Kidney glomerular epithelial cell (primary cell): Measurements from ENCODE around the gene ITSN1.
"Not testable (repeated sequence)": the region's sequence is repeated elsewhere in the genome, so short reads cannot be mapped to it uniquely, and the experiment has no call there.

Experiments
- DNase-seq: peaks from one replicate; lab custom pipeline; 2025; lab: John Stamatoyannopoulos, UW

Gene ITSN1

DNA sequence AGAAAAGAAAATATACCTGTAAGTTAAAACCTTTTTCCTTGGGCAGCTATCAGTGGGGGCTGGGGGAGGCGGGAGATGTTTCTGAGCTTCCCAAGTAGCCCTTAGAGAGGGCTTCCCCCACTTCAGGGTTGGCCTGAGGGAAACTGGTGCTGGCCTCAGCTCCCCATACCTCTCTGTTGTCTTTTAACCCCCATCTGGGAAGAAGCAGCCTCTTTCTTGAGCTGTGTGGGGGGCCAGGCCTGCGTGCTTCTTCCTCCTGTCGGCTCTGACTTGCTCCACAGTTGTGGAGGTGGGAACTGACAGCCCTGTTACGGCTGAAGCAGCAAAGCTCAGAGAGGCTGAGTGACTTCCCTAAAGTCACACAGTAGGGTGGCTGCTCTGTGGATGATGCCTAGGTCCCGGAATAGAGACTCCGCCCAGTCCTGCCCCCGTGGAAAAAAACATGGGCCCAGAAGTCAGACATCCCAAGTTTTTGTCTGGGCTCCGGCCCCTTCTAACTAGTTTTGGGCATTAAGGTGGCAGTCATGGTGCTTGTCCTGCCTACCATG lies 218.1 kb downstream of the ITSN1 start:
- no peak for DNase-seq

- no peak for DNase-seq
These were observed 218.8 kb downstream of the ITSN1 start for GRCh38 chr21:33861125-33861524.

- DNase-seq, result not testable (repeated sequence)
These were observed 220.9 kb downstream of the ITSN1 start for GRCh38 chr21:33863191-33863590.

DNA sequence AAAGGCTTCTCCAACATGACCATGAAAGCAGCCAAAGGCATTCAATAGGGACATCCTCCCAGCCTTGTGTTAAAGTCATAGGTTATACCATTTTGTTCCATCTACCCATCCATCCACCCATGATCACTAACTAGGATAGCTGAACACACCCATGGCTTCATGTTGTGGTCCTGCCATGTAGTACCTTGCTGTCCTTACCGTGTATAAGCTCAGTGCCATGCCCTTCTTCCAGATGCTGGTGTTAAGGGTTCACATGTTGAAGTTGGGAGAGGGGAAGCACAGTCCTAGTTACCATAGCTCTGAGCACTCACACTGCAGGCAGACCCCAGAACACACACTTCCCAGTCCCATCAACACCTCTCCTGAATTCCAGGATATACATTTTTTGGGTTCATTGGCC lies 221.8 kb downstream of the ITSN1 start:
- DNase-seq, result no peak

- no peak for DNase-seq
These were observed 222.9 kb downstream of the ITSN1 start for GRCh38 chr21:33865176-33865575.

DNA sequence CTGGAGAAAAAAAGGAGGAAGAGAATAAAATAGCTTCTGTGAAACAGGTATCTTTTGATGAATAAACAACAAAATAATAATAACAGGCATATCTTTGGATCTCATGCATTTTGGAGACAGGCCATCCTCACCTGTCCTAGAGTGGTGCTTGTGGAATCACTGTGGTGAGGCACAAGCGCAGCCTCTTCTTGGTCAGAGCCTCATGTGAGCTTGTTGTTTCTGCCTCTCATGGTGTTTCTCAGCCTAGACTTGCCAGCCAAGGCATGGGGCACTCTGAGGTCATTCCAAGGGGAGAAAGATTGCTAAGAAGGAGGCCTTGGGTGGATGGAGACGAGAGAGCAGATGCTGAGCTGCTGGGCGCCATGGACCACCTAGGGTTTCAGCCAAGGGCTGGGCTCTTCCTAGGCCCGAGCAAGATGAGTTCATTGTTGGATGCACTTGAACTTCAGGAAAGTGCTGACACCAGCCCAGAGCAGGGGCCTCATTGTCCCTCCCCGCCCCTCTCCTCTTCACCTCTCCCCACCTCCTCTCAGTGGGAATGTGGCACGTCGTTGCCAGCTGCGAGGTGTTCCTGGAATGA lies 223.8 kb downstream of the ITSN1 start:
- no peak for DNase-seq

DNA sequence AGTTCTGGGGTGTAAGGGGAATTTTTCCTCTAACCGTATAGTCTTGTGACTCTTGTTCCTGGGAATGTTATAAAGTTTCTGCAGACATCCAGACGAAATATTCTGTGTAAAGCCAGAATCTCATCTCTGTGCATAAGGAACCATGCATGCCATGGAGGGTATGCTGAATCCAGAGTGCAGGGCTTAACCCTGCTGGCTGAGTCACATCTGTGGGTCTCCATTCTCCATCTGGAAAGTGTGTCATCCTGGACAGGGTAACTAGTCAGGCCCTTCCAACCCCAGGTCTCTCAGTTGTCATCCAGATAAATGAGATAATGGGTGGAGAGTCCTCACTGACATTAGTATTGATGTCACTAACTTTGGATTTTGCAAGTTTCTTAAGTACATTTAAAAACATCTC lies 224.5 kb downstream of the ITSN1 start:
- no peak for DNase-seq

GRCh38 chr21:33867868-33868267 lies 225.6 kb downstream of the ITSN1 start:
- DNase-seq, result not testable (repeated sequence)

DNA sequence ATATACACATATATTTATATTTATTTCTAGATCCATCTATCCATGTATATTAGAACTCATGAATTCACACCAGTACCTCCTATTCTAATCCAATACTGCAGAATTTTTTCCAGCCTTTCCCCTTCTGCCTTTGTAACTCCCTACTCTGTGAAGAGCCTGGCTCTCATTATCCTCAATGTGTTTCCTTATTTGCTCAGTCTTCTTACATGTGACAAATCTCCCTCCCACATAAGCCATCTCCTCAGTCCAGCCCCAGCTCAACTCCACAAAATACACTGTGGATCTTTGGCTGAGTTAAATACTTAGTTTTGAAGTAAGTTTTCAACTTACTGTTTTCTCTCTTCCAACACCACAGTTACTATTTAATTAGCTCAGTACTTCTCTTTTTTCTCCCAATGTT lies 227.6 kb downstream of the ITSN1 start:
- no peak for DNase-seq

- DNase-seq, result no peak
These were observed 228.5 kb downstream of the ITSN1 start for GRCh38 chr21:33870768-33871167.

DNA sequence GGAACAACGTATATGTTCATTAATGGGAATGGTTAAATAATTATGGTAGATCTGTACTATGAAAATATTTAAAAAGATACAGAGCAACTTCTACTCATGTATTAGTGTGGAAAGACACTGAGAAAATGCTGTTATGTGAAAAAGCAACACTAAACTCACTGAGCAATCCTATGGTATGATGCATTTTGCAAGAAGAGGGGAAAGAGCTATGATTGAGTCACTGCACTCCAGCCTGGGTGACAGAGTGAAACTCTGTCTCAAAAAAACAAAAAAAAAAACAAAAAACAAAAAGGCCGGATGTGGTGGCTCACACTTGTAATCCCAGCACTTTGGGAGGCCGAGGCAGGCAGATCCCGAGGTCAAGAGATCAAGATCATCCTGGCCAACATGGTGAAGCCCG lies 228.9 kb downstream of the ITSN1 start:
- no peak for DNase-seq

DNA sequence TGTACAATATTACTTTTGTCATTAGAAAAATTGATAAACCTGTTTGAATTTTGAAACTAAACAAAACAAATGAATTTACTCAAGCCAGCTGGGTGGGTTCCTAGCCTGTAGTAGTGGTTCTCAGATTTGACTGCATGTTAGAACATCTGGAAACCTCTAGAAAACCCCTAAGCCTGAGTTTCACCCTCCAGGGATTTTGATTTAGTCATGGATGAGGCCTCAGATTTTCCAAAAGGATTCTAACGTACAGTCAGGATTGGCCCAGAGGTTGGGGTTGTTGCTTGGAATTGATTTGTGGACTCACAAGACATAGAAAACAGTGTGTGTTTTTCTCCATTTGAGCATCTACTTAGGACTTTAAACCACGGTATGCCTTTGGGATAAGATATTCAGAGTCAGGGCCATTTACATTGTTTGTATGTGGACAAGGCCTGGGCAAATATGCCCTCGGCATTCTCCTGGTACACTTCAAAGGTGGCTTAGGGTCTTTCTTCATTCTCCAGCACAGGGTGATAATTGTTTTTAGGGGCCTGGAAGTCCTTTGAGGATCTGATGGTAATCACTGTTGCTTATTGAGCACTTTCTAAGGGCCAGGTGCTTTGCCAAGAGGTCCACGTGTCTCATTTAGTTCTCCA lies 230.7 kb downstream of the ITSN1 start:
- DNase-seq, result no peak

DNA sequence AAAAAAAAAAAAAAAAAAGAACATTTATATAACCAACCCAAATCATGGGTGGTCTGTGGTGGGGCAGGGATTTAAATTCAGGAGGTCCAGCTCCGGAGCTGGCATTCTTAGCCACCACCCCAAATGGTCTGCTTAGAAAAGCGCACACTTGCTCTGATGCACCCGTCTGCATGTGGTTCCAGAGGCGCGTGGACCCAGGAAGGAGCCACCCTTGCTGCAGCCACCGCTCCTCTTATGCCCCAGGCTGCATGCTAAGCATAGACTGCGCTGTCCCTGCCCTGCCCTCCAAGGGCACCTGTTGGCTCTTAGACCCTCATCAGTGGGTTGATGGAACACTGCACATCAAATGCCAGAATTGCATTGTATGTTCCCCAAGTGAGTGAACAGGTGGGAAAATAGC lies 231.9 kb downstream of the ITSN1 start:
- no peak for DNase-seq

- no peak for DNase-seq
These were observed 232.9 kb downstream of the ITSN1 start for GRCh38 chr21:33875026-33875695.

DNA sequence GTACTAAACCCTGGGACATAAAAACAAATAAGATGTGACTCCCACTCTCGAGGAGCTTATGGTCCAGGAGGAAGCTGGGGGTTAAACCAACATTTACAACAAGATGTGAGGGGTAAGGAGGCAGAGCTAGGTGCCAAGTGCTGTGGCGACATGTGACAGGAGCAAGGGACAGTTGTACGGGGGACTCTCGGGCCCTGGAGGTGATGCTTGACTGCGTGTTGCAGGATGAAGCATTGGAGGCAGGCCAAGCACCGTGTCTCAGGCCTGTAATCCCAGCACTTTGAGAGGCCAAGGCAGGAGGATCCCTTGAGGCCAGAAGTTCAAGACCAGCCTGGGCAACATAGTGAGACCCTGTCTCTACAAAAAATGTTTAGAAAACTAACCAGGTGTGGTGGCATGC lies 236.5 kb downstream of the ITSN1 start:
- DNase-seq, result no peak

DNA sequence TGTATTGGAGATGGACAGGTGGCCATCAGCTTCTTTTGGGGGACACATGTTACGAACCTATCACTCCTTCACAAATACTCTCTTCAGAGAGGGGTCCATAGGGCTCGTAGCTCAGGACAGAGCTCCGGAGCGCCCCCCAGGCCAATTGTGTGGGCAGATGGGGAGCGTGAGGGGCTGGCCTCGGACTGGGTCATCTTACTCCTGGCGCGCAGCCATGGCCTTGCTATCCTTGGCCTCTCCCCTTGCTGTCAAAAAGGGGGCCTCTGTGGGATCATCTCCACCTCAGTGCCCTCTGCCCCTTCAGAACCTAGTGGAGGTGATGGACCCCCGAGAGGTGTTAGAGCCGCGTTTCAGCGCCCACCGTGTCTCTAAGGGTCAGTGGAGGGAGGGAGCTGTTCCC lies 238.3 kb downstream of the ITSN1 start:
- no peak for DNase-seq

DNA sequence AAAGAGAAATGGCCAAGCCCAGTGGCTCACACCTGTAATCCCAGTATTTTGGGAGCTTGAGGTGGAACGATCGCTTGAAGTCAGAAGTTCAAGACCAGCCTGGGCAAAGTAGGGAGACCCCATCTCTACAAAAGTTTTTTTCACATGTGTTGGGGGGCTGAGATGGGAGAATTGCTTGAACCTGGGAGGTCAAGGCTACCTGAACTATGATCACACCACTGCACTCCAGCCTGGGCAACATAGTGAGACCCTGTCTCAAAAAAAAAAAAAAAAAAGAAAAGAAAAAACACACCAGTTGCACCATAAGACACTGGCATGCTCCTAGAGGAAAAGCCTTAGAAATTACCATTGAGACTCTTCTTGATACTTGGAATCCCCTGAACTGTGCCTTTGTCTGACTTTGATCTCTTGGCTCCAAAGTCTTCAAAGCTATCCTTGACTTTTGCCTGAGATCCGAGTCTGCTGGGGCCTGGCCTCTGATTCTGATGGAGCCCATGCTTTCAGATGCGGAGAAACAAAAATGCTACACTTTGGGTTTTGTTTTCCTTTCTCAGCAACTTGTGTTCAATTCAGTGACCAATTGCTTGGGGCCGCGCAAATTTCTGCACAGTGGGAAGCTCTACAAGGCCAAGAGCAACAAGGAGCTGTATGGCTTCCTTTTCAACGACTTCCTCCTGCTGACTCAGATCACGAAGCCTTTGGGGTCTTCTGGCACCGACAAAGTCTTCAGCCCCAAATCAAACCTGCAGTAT lies 239.6 kb downstream of the ITSN1 start:
- DNase-seq, result no peak

- DNase-seq, result no peak
These were observed 240.8 kb downstream of the ITSN1 start for GRCh38 chr21:33883118-33883517.

DNA sequence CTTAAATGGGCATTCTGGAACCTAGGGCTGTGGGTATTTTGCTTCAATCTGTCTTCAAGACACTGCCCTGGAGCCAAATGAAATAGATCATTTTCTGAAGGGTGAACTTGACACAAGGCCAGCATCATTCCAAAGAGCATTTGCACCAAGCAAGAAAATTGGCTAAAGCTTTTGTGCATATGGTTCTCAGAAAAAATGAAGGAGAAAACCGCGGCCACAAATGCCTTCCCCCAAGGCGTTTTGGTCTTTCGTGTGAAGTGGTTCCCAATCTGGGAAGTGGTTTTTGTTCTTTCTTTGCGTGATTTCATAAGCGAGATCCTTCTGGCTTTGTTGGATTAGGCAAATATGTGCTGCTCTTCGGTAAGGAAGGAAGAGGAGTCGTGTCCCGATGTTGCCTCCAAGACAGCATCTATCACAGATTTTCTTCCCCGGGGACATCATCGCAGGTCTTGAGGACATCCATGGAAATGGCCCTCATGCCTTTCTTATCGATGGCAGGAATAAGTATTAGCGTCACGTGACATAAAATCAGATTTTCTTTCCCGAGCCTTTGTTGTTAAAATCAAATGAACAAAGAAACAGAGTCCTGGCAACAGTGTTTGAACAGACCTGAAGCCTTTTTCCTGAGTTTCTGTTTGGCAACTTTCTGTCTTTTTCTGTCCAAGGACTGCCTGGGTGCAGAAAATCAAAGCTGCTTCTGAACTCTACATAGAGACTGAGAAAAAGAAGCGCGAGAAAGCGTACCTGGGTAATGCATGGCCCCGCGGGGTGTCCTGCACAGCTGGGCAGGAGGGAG lies 242.3 kb downstream of the ITSN1 start:
- DNase-seq, result no peak

DNA sequence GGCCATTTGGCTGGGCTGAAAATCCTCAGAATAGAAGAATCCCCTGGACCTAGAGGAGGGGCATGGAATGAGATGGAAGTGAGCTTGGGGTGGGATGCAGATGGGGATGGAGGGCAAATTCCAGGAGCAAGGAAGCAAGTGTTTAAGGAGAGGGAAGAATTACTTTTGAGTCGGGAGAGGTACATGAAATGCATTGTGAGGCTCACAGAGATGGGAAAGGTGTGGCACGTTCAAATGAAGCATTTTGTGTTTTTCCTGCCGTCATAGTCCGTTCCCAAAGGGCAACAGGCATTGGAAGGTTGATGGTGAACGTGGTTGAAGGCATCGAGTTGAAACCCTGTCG lies 242.8 kb downstream of the ITSN1 start:
- DNase-seq, result no peak

GRCh38 chr21:33886321-33886720 lies 244.0 kb downstream of the ITSN1 start:
- no peak for DNase-seq

DNA sequence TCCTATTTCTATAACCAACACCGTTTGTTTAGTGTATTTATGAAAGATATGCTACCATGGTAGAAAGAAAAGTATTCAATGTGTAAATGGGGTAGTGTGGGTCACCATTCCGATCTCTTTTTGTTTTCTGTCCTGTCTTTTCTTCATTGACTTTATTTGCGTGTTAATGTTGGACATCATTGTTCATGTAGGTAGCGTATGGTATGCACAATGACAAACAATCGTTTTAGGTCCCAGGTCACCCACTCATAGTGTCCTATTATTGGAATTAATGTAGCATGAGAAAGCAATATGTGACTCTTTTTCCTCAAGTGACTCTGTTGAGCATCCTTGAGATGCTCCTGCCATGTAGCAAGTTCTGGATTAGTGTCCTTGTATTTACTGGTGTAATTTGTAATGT lies 247.9 kb downstream of the ITSN1 start:
- no peak for DNase-seq
